SK-N-SH (cell line): ENCODE results near the gene MPIG6B. TPM values are rescaled to one million over a fixed set of nuclear protein-coding genes. Genes with fewer than 3 reads are reported as not detected.

Source experiments
- CTCF ChIA-PET: fragments of 300-600, 350-600 bp; formaldehyde crosslinking; extraction: SDS; loops from one replicate; lab custom pipeline; 2021; lab: Yijun Ruan, JAX
- POLR2A ChIA-PET: fragments of 350-600 bp; sonication (Branson Sonifier 250); formaldehyde crosslinking; extraction: SDS; loops from one replicate; lab custom pipeline; 2020; ENCODE audit warnings: antibody characterized with exemption, inconsistent platforms; lab: Yijun Ruan, JAX
- DNase-seq: peaks from one replicate; pipeline ENCODE4 v3.0.0; 2012
- H2AFZ ChIP-seq: fragments of 200-600 bp; sonication (generic); 2 replicates; pipeline ENCODE4 v1.8.1; 2016; ENCODE audit warnings: antibody characterized with exemption, mild to moderate bottlenecking, low read depth
- H3F3A ChIP-seq: fragments of 200-600 bp; sonication (generic); replicated peaks from 2 replicates; pipeline ENCODE3; 2016; ENCODE audit warnings: antibody characterized with exemption, mild to moderate bottlenecking; ENCODE audit not compliant: insufficient read depth
- H3K27ac ChIP-seq, 2 experiments: fragments of 200-500 bp in 1 of 2; fragments of 200-600 bp in 1 of 2; sonication (Bioruptor generic) in 1 of 2; sonication (generic), shearing (Covaris generic) in 1 of 2; 2 replicates each; pipeline versions ENCODE4 v1.5.1 to v1.6.1; 2014 to 2016; ENCODE audit warnings: low read depth in 2 of 2, inconsistent platforms in 1 of 2, low read length in 1 of 2, mild to moderate bottlenecking in 1 of 2, mixed read lengths in 1 of 2
- H3K27me3 ChIP-seq: fragments of 200-600 bp; sonication (generic), shearing (Covaris generic); 2 replicates; pipeline ENCODE4 v1.6.1; 2016; ENCODE audit warnings: mixed run types; ENCODE audit not compliant: insufficient read depth
- H3K36me3 ChIP-seq, 2 experiments: fragments of 200-500 bp in 1 of 2; fragments of 200-600 bp in 1 of 2; sonication (Bioruptor generic) in 1 of 2; sonication (generic) in 1 of 2; replicated peaks in 1 of 2; 2 replicates each; pipeline versions ENCODE3 to v1.5.1; 2014 to 2016; ENCODE audit warnings: low read length in 1 of 2, mild to moderate bottlenecking in 1 of 2; ENCODE audit not compliant: insufficient read depth in 2 of 2, control insufficient read depth in 1 of 2
- H3K4me1 ChIP-seq, 2 experiments: fragments of 200-500 bp in 1 of 2; fragments of 200-600 bp in 1 of 2; sonication (Bioruptor generic) in 1 of 2; sonication (generic), shearing (Covaris generic) in 1 of 2; 2 replicates each; pipeline versions ENCODE4 v1.5.1 to v1.6.1; 2014 to 2016; ENCODE audit warnings: low read depth in 1 of 2, low read length in 1 of 2, mixed run types in 1 of 2; ENCODE audit not compliant: insufficient read depth in 2 of 2, control insufficient read depth in 1 of 2
- H3K4me2 ChIP-seq: fragments of 200-600 bp; sonication (generic), shearing (Covaris generic); 2 replicates; pipeline ENCODE4 v1.6.1; 2017; ENCODE audit warnings: mixed run types
- H3K4me3 ChIP-seq, 2 experiments: fragments of 200-500 bp in 1 of 2; fragments of 200-600 bp in 1 of 2; sonication (Bioruptor generic) in 1 of 2; sonication (generic), shearing (Covaris generic) in 1 of 2; 2 replicates each; pipeline versions ENCODE4 v1.5.1 to v1.8.1; 2014 to 2016; ENCODE audit warnings: low read depth in 2 of 2, inconsistent platforms in 1 of 2, low read length in 1 of 2, mild to moderate bottlenecking in 1 of 2, mixed read lengths in 1 of 2, moderate library complexity in 1 of 2
- H3K79me2 ChIP-seq: fragments of 200-600 bp; sonication (generic); 2 replicates; pipeline ENCODE4 v1.8.1; 2017; ENCODE audit warnings: mild to moderate bottlenecking; ENCODE audit not compliant: insufficient read depth
- H3K9ac ChIP-seq: fragments of 200-600 bp; sonication (generic); 2 replicates; pipeline ENCODE4 v1.6.1; 2017; ENCODE audit warnings: mixed run types
- H3K9me2 ChIP-seq: fragments of 200-600 bp; sonication (generic); 2 replicates; pipeline ENCODE4 v1.6.1; 2017; ENCODE audit warnings: mixed run types
- H3K9me3 ChIP-seq: fragments of 200-600 bp; sonication (generic); 2 replicates; pipeline ENCODE4 v1.6.1; 2017; ENCODE audit warnings: mixed run types, mild to moderate bottlenecking, moderate library complexity
- H4K20me1 ChIP-seq: fragments of 200-600 bp; sonication (generic); 2 replicates; pipeline ENCODE4 v1.6.1; 2017; ENCODE audit warnings: mild to moderate bottlenecking, mixed run types; ENCODE audit not compliant: insufficient read depth
- EP300 ChIP-seq, 2 experiments: IDR thresholded peaks; 2 replicates each; pipeline versions ENCODE4 v1.4.0 to v1.6.1; 2012; ENCODE audit warnings: borderline replicate concordance in 1 of 2, low read depth in 1 of 2, low read length in 1 of 2
- FOXJ3 ChIP-seq: sonication (generic); formaldehyde crosslinking; IDR thresholded peaks from 2 replicates; pipeline ENCODE4 v1.5.1; 2020; ENCODE audit warnings: mild to moderate bottlenecking, missing genetic modification reagents
- GATA2 ChIP-seq: sonication (generic); formaldehyde crosslinking; IDR thresholded peaks from 2 replicates; pipeline ENCODE4 v1.5.0; 2020; ENCODE audit warnings: mild to moderate bottlenecking, missing genetic modification reagents
- RAD21 ChIP-seq: IDR thresholded peaks from 2 replicates; pipeline ENCODE4 v1.6.1; 2012; ENCODE audit warnings: mild to moderate bottlenecking, low read length
- RCOR1 ChIP-seq: fragments of 150-350 bp; IDR thresholded peaks from 2 replicates; pipeline ENCODE4 v1.6.1; 2017; ENCODE audit warnings: antibody characterized with exemption, low read length
- WGBS: methylation state at CpG from one replicate; pipeline ENCODE4 v1.1.6; 2017; ENCODE audit warnings: low lambda C conversion rate; 5-methylcytosine and 5-hydroxymethylcytosine counted together
- polyA plus RNA-seq, 3 experiments: library from polyadenylated mRNA; depleted of rRNA; stranded (reverse); fragments of >200 nt; gene quantifications; 2 replicates each; pipeline ENCODE4 v1.2.3, GENCODE V29; 2012
- TF ChIP-seq, protein P1 (sequence below): fragments of 150-350 bp; IDR thresholded peaks from 2 replicates; pipeline ENCODE4 v1.6.1; 2016; ENCODE audit warnings: mild to moderate bottlenecking, low read depth, low read length
- TF ChIP-seq, protein P2 (sequence below): IDR thresholded peaks from 2 replicates; pipeline ENCODE4 v1.4.0; 2012; ENCODE audit warnings: low read depth, borderline replicate concordance
- TF ChIP-seq, protein P3 (sequence below): IDR thresholded peaks from 2 replicates; pipeline ENCODE4 v1.4.0; 2012; ENCODE audit warnings: low read depth, borderline replicate concordance

MPIG6B gene
- polyA plus RNA-seq, 1 of the 3 experiments (the other 2 are of a cell fraction), result not detected

DNA sequence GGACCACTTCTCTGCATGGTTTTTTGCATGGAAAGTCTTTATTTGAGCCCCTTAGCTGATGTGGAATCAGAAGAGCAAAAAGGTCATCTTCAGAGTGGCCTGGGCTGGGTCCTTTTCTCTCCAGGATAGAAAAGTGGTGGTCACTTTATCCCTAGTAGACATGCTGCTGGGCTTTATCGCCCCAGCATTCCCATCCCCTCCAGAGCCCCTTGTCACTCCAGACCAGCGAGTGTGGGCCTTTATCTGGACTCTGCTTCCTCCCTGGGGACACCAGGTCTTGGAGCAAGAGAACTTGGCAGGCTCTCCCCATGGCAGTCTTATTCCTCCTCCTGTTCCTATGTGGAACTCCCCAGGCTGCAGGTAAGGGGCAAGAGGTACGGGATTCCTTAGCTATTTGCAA is 16.6 kb upstream of the MPIG6B start, which contains the start of gene LY6G6F:
TSS of gene LY6G6F (plus strand) at position 268 of the 400 bp plus-strand sequence. CDS start at position 309, 41 bp downstream.
- no peaks in the 10 kb centered on the region for H3K9me3 ChIP-seq
- no peak within 1 kb of the TSS for H3K4me3 ChIP-seq
- peaks cover 12% of the 10 kb centered on the region for H3K79me2 ChIP-seq
- no peak for DNase-seq
- peaks cover 12% of the 10 kb centered on the region for H3F3A ChIP-seq
- H3K27ac ChIP-seq, result no peak within 1 kb of the TSS
- H3K36me3 ChIP-seq, result no peaks in the 10 kb centered on the region
- ChIA-PET CTCF (interaction anchor here (1.2 kb wide), 1 partner anchor 23 kb away, joined by 3 read pairs; no protein-coding TSS in a partner anchor), POLR2A (interaction anchor here (0.5 kb wide), 1 partner anchor 84 kb away, joined by 5 read pairs; no protein-coding TSS in a partner anchor)
- H3K4me1 ChIP-seq, result peaks cover 0 to 6% of the 10 kb centered on the region in 2 experiments; a peak in 2 of 4 replicates
- H3K4me2 ChIP-seq, result no peak within 1 kb of the TSS
- no peaks in the 10 kb centered on the region for H3K27me3 ChIP-seq
- no peak within 1 kb of the TSS for H2AFZ ChIP-seq
- WGBS, result 75% methylated on average over 1 of the region's 3 CpGs
- TF ChIP-seq, protein P1, sequence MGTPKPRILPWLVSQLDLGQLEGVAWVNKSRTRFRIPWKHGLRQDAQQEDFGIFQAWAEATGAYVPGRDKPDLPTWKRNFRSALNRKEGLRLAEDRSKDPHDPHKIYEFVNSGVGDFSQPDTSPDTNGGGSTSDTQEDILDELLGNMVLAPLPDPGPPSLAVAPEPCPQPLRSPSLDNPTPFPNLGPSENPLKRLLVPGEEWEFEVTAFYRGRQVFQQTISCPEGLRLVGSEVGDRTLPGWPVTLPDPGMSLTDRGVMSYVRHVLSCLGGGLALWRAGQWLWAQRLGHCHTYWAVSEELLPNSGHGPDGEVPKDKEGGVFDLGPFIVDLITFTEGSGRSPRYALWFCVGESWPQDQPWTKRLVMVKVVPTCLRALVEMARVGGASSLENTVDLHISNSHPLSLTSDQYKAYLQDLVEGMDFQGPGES, result no peak
- TF ChIP-seq RCOR1 (no peak), RAD21 (no peak), GATA2 (CRISPR knock-in tag) (no peak), FOXJ3 (CRISPR knock-in tag) (no peak)
- TF ChIP-seq, all 33 proteins: peak for 0
- Histone ChIP-seq H4K20me1 (no peaks in the 10 kb centered on the region), H3K9ac (no peak within 1 kb of the TSS), H3K9me2 (no peaks in the 10 kb centered on the region)

DNA sequence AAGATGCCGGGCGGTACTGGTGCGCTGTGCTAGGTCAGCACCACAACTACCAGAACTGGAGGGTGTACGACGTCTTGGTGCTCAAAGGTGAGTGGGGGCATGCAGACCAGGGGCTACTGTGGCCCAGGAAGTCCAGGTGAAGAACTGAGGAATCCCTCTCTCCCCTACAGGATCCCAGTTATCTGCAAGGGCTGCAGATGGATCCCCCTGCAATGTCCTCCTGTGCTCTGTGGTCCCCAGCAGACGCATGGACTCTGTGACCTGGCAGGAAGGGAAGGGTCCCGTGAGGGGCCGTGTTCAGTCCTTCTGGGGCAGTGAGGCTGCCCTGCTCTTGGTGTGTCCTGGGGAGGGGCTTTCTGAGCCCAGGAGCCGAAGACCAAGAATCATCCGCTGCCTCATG is 15.5 kb upstream of the MPIG6B start:
- Histone ChIP-seq H2AFZ (no peak overlapping the region), H3K27ac (no peak overlapping the region), H3K36me3 (no peaks in the 10 kb centered on the region), H4K20me1 (no peaks in the 10 kb centered on the region), H3K9me3 (no peaks in the 10 kb centered on the region), H3K4me2 (no peak overlapping the region), H3F3A (peaks cover 12% of the 10 kb centered on the region), H3K9ac (no peak overlapping the region), H3K27me3 (no peaks in the 10 kb centered on the region), H3K4me1 (no peaks in the 10 kb centered on the region; a peak in 1 of 4 replicates), H3K9me2 (no peaks in the 10 kb centered on the region), H3K79me2 (peaks cover 1% of the 10 kb centered on the region), H3K4me3 (no peak overlapping the region)
- POLR2A ChIA-PET, result no interaction called here
- TF ChIP-seq, protein P2, sequence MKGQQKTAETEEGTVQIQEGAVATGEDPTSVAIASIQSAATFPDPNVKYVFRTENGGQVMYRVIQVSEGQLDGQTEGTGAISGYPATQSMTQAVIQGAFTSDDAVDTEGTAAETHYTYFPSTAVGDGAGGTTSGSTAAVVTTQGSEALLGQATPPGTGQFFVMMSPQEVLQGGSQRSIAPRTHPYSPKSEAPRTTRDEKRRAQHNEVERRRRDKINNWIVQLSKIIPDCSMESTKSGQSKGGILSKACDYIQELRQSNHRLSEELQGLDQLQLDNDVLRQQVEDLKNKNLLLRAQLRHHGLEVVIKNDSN, result no peak
- TF ChIP-seq, protein P3, sequence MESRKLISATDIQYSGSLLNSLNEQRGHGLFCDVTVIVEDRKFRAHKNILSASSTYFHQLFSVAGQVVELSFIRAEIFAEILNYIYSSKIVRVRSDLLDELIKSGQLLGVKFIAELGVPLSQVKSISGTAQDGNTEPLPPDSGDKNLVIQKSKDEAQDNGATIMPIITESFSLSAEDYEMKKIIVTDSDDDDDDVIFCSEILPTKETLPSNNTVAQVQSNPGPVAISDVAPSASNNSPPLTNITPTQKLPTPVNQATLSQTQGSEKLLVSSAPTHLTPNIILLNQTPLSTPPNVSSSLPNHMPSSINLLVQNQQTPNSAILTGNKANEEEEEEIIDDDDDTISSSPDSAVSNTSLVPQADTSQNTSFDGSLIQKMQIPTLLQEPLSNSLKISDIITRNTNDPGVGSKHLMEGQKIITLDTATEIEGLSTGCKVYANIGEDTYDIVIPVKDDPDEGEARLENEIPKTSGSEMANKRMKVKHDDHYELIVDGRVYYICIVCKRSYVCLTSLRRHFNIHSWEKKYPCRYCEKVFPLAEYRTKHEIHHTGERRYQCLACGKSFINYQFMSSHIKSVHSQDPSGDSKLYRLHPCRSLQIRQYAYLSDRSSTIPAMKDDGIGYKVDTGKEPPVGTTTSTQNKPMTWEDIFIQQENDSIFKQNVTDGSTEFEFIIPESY, result no peak
- TF ChIP-seq EP300 (IDR thresholded peaks at IDR 0.05; ENCODE audit: borderline replicate concordance in 1 of 2, low read depth in 1 of 2, low read length in 1 of 2), result no peak
- DNase-seq, result no peak
- CTCF ChIA-PET, result interaction anchor here (1.5 kb wide), 1 partner anchor 22 kb away, joined by 5 read pairs; the partner anchor contains the start of gene DDAH2
- WGBS, result 94% methylated on average over 7 of the region's 10 CpGs
